ENCODE data around the gene ANKRD63. TPM values are rescaled to one million over a fixed set of nuclear protein-coding genes. Genes with fewer than 3 reads are reported as not detected.

ANKRD63 gene
- total and polyA plus RNA-seq, 2 of the 13 experiments (the other 11 are each of a cell fraction or from before 2014, with no cell fraction given): not detected

GRCh38 chr15:40312370-40313158, 29.7 kb upstream of the ANKRD63 start:
- in situ Hi-C loops (cut with HindIII; ENCODE audit: extremely low pct_ligation_motif_present, low pct_unique_long_range_greater_than_20kb): loop anchor here (5.0 kb wide), 1 partner anchor 35 kb away; no protein-coding TSS in a partner anchor
- H3K4me3 ChIP-seq (replicated peaks in 1 of 3; ENCODE audit: insufficient read depth in 1 of 3, low read depth in 2 of 3, low read length in 3 of 3): no peak overlapping the region
- ATAC-seq (no peak), DNase-seq (ENCODE audit: low spot score) (no peak), FAIRE-seq (no peak)
- no peaks in the 10 kb centered on the region for H3K79me2 ChIP-seq (ENCODE audit: insufficient read depth, low read length)
- no peaks in the 10 kb centered on the region for H3K36me3 ChIP-seq (replicated peaks in 1 of 2; ENCODE audit: control insufficient read depth in 1 of 2, insufficient read depth in 2 of 2, low read length in 2 of 2)
- H3K27ac ChIP-seq (ENCODE audit: extremely low read length, insufficient read depth, low read length): no peak overlapping the region
- no peaks in the 10 kb centered on the region for H3K9me3 ChIP-seq (ENCODE audit: low read length)
- H3K4me2 ChIP-seq (ENCODE audit: low read depth, low read length): no peak overlapping the region
- no peaks in the 10 kb centered on the region for H3K4me1 ChIP-seq (ENCODE audit: insufficient read depth, low read length)
- ChIA-PET POLR2A (no interaction called here), CTCF (ENCODE audit: low intra/inter-chr PET ratio, low total read pairs) (interaction anchor here (1.3 kb wide), 1 partner anchor 38 kb away, joined by 3 read pairs; no protein-coding TSS in a partner anchor)
- no peaks in the 10 kb centered on the region for H4K20me1 ChIP-seq (ENCODE audit: insufficient read depth, low read length)
- intact Hi-C loops (cut with micrococcal nuclease; ENCODE audit: unreplicated experiment): no loop called here
- no TSS peak for BruUV-seq (replicated peaks)
- H3K27me3 ChIP-seq (ENCODE audit: control insufficient read depth in 1 of 2, insufficient read depth in 2 of 2, low read length in 2 of 2): peaks cover 1 to 52% of the 10 kb centered on the region in 2 experiments; a peak in 2 of 5 replicates
- TF ChIP-seq TEAD2 (CRISPR knock-in tag; IDR thresholded peaks at IDR 0.05) (no peak), ZNF782 (CRISPR knock-in tag; IDR thresholded peaks at IDR 0.05; ENCODE audit: borderline replicate concordance) (no peak), ELF4 (CRISPR knock-in tag; IDR thresholded peaks at IDR 0.05; ENCODE audit: borderline replicate concordance) (no peak), ZNF678 (CRISPR knock-in tag; IDR thresholded peaks at IDR 0.05) (no peak), IRF2 (CRISPR knock-in tag; IDR thresholded peaks at IDR 0.05) (no peak), NR3C1 (CRISPR knock-in tag; IDR thresholded peaks at IDR 0.05) (no peak), GMEB1 (CRISPR knock-in tag; IDR thresholded peaks at IDR 0.05; ENCODE audit: borderline replicate concordance) (no peak), ISL2 (CRISPR knock-in tag; IDR thresholded peaks at IDR 0.05) (no peak), MYNN (CRISPR knock-in tag; IDR thresholded peaks at IDR 0.05; ENCODE audit: low read depth) (no peak), NKX3-1 (CRISPR knock-in tag; IDR thresholded peaks at IDR 0.05) (no peak), ZNF343 (CRISPR knock-in tag; IDR thresholded peaks at IDR 0.05) (no peak)
- TF ChIP-seq, protein P1, sequence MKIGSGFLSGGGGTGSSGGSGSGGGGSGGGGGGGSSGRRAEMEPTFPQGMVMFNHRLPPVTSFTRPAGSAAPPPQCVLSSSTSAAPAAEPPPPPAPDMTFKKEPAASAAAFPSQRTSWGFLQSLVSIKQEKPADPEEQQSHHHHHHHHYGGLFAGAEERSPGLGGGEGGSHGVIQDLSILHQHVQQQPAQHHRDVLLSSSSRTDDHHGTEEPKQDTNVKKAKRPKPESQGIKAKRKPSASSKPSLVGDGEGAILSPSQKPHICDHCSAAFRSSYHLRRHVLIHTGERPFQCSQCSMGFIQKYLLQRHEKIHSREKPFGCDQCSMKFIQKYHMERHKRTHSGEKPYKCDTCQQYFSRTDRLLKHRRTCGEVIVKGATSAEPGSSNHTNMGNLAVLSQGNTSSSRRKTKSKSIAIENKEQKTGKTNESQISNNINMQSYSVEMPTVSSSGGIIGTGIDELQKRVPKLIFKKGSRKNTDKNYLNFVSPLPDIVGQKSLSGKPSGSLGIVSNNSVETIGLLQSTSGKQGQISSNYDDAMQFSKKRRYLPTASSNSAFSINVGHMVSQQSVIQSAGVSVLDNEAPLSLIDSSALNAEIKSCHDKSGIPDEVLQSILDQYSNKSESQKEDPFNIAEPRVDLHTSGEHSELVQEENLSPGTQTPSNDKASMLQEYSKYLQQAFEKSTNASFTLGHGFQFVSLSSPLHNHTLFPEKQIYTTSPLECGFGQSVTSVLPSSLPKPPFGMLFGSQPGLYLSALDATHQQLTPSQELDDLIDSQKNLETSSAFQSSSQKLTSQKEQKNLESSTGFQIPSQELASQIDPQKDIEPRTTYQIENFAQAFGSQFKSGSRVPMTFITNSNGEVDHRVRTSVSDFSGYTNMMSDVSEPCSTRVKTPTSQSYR (CRISPR knock-in tag; IDR thresholded peaks at IDR 0.05; ENCODE audit: borderline replicate concordance): no peak
- TF ChIP-seq, protein P2, sequence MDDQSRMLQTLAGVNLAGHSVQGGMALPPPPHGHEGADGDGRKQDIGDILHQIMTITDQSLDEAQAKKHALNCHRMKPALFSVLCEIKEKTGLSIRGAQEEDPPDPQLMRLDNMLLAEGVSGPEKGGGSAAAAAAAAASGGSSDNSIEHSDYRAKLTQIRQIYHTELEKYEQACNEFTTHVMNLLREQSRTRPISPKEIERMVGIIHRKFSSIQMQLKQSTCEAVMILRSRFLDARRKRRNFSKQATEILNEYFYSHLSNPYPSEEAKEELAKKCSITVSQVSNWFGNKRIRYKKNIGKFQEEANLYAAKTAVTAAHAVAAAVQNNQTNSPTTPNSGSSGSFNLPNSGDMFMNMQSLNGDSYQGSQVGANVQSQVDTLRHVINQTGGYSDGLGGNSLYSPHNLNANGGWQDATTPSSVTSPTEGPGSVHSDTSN (CRISPR knock-in tag; IDR thresholded peaks at IDR 0.05; ENCODE audit: borderline replicate concordance): no peak
- TF ChIP-seq, protein P3, sequence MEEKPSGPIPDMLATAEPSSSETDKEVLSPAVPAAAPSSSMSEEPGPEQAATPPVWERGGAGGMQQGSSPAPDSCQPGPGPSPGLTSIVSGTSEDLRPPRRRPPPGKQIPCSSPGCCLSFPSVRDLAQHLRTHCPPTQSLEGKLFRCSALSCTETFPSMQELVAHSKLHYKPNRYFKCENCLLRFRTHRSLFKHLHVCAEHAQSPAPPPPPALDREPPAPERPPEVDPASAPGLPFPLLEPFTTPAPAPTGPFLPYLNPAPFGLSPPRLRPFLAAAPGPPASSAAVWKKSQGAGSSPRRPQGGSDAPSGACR (CRISPR knock-in tag; IDR thresholded peaks at IDR 0.05): no peak
- WGBS (ENCODE audit: low lambda C conversion rate): 38% methylated on average over 7 of the region's 10 CpGs
- no peak overlapping the region for H2AFZ ChIP-seq (ENCODE audit: low read length)
- H3K9ac ChIP-seq (ENCODE audit: insufficient read depth, low read depth, low read length): no peak overlapping the region
